DOHH2 (cell line): ENCODE data around the gene TTF1.
"Not testable (repeated sequence)": the region's sequence is repeated elsewhere in the genome, so short reads cannot be mapped to it uniquely, and the experiment has no call there.

Source experiments
- H3F3A ChIP-seq: fragments of 200-600 bp; sonication (generic), shearing (Covaris generic); 2 replicates; pipeline ENCODE4 v1.6.0; 2016; ENCODE audit warnings: antibody characterized with exemption, mild to moderate bottlenecking; ENCODE audit not compliant: control insufficient read depth, insufficient read depth
- H3K27ac ChIP-seq: fragments of 200-600 bp; sonication (generic); 2 replicates; pipeline ENCODE4 v1.5.1; 2014; ENCODE audit warnings: low read depth, mild to moderate bottlenecking, low read length, moderate library complexity
- H3K27me3 ChIP-seq: fragments of 200-600 bp; sonication (generic); 2 replicates; pipeline ENCODE4 v1.6.1; 2014; ENCODE audit warnings: mild to moderate bottlenecking, low read length, mixed read lengths; ENCODE audit not compliant: control insufficient read depth
- H3K36me3 ChIP-seq: fragments of 200-600 bp; sonication (generic); 2 replicates; pipeline ENCODE4 v1.6.1; 2014; ENCODE audit warnings: mild to moderate bottlenecking, low read length, moderate library complexity, mixed read lengths; ENCODE audit not compliant: control insufficient read depth
- H3K4me1 ChIP-seq: fragments of 200-600 bp; sonication (generic); 2 replicates; pipeline ENCODE4 v1.6.1; 2014; ENCODE audit warnings: mild to moderate bottlenecking, low read length, mixed read lengths; ENCODE audit not compliant: control insufficient read depth
- H3K4me2 ChIP-seq: fragments of 200-600 bp; sonication (generic); 2 replicates; pipeline ENCODE4 v1.6.0; 2014; ENCODE audit warnings: mild to moderate bottlenecking, low read length, moderate library complexity
- H3K4me3 ChIP-seq: fragments of 200-600 bp; sonication (generic); 2 replicates; pipeline ENCODE4 v1.5.1; 2014; ENCODE audit warnings: mild to moderate bottlenecking, low read length, mixed read lengths
- H3K79me2 ChIP-seq: fragments of 200-600 bp; sonication (generic); 2 replicates; pipeline ENCODE4 v1.6.1; 2014; ENCODE audit warnings: mild to moderate bottlenecking, low read length, mixed read lengths; ENCODE audit not compliant: control insufficient read depth
- H3K9me2 ChIP-seq: fragments of 200-600 bp; sonication (generic); replicated peaks from 2 replicates; pipeline ENCODE4 v1.6.1; 2014; ENCODE audit warnings: mild to moderate bottlenecking, low read length, mixed read lengths; ENCODE audit not compliant: control insufficient read depth
- H3K9me3 ChIP-seq: fragments of 200-600 bp; sonication (generic); 2 replicates; pipeline ENCODE4 v1.6.1; 2014; ENCODE audit warnings: antibody characterized with exemption, low read length, mixed read lengths; ENCODE audit not compliant: control insufficient read depth, insufficient read depth
- H4K20me1 ChIP-seq: fragments of 200-600 bp; sonication (generic); 2 replicates; pipeline ENCODE4 v1.6.0; 2014; ENCODE audit warnings: low read depth, mild to moderate bottlenecking, antibody characterized with exemption, low read length, moderate library complexity; ENCODE audit not compliant: control insufficient read depth, insufficient read depth
- CTCF ChIP-seq: fragments of 200-600 bp; sonication (generic); IDR thresholded peaks from one replicate; pipeline ENCODE4 v1.5.1; 2014; ENCODE audit warnings: antibody characterized with exemption, mild to moderate bottlenecking, low read depth, low read length; ENCODE audit not compliant: poor library complexity, severe bottlenecking
- EZH2phosphoT487 ChIP-seq: fragments of 200-600 bp; sonication (generic); IDR thresholded peaks from 2 replicates; pipeline ENCODE4 v1.6.1; 2017; ENCODE audit warnings: borderline replicate concordance, mild to moderate bottlenecking, antibody characterized with exemption, low read length, moderate library complexity, mixed read lengths

Gene TTF1

GRCh38 chr9:132387133-132387532 is 19.5 kb downstream of the TTF1 start:
- Histone ChIP-seq H3K79me2 (peaks cover 5% of the 10 kb centered on the region; the same call in 1 of the 2 replicates), H3K27ac (peak overlapping the region; percentile 99), H3K27me3 (no peaks in the 10 kb centered on the region), H4K20me1 (no peaks in the 10 kb centered on the region), H3K4me2 (peak overlapping the region; percentile 97; the same call in 1 of the 2 replicates), H3K9me3 (no peaks in the 10 kb centered on the region), H3K4me3 (no peak overlapping the region), H3K4me1 (peaks cover 56% of the 10 kb centered on the region), H3K36me3 (peaks cover 82% of the 10 kb centered on the region), H3F3A (peaks cover 35% of the 10 kb centered on the region), H3K9me2 (no peaks in the 10 kb centered on the region)
- no peak for TF ChIP-seq EZH2phosphoT487

GRCh38 chr9:132384376-132384775 is 22.3 kb downstream of the TTF1 start:
- H3K4me3 ChIP-seq, result peak overlapping the region; percentile 72
- H4K20me1 ChIP-seq, result no peaks in the 10 kb centered on the region
- H3K4me2 ChIP-seq, result peak overlapping the region; percentile 97
- H3K9me2 ChIP-seq, result no peaks in the 10 kb centered on the region
- peaks cover 79% of the 10 kb centered on the region for H3K4me1 ChIP-seq
- TF ChIP-seq EZH2phosphoT487 (no peak), CTCF (no peak)
- no peaks in the 10 kb centered on the region for H3K27me3 ChIP-seq
- peak overlapping the region; percentile 99 for H3K27ac ChIP-seq
- peaks cover 42% of the 10 kb centered on the region for H3F3A ChIP-seq
- H3K36me3 ChIP-seq, result peaks cover 77% of the 10 kb centered on the region
- H3K9me3 ChIP-seq, result no peaks in the 10 kb centered on the region
- H3K79me2 ChIP-seq, result peaks cover 19% of the 10 kb centered on the region

GRCh38 chr9:132383462-132383883 is 23.2 kb downstream of the TTF1 start:
- TF ChIP-seq CTCF (peak; percentile 46), EZH2phosphoT487 (no peak)
- peak overlapping the region; percentile 97 for H3K4me2 ChIP-seq
- H3K36me3 ChIP-seq, result peaks cover 79% of the 10 kb centered on the region
- H3K79me2 ChIP-seq, result peaks cover 19% of the 10 kb centered on the region
- H3K27me3 ChIP-seq, result no peaks in the 10 kb centered on the region
- no peaks in the 10 kb centered on the region for H3K9me3 ChIP-seq
- H3F3A ChIP-seq, result peaks cover 42% of the 10 kb centered on the region
- peaks cover 79% of the 10 kb centered on the region for H3K4me1 ChIP-seq
- no peaks in the 10 kb centered on the region for H4K20me1 ChIP-seq
- H3K9me2 ChIP-seq, result no peaks in the 10 kb centered on the region
- H3K4me3 ChIP-seq, result peak overlapping the region; percentile 72
- H3K27ac ChIP-seq, result peak overlapping the region; percentile 99

GRCh38 chr9:132381966-132382541 is 24.6 kb downstream of the TTF1 start:
- Histone ChIP-seq H3K79me2 (peaks cover 19% of the 10 kb centered on the region), H3K9me2 (no peaks in the 10 kb centered on the region), H3K36me3 (peaks cover 80% of the 10 kb centered on the region), H3F3A (peaks cover 42% of the 10 kb centered on the region), H3K4me1 (peaks cover 73% of the 10 kb centered on the region), H4K20me1 (no peaks in the 10 kb centered on the region), H3K4me3 (peak overlapping the region; percentile 72), H3K4me2 (peak overlapping the region; percentile 97), H3K27ac (peak overlapping the region; percentile 99), H3K9me3 (no peaks in the 10 kb centered on the region), H3K27me3 (no peaks in the 10 kb centered on the region)
- no peak for TF ChIP-seq CTCF
- no peak for TF ChIP-seq EZH2phosphoT487

GRCh38 chr9:132378416-132378815 is 28.2 kb downstream of the TTF1 start:
- H3K4me3 ChIP-seq, H3K9me2 ChIP-seq, H3K27me3 ChIP-seq, H3K27ac ChIP-seq, H3K9me3 ChIP-seq, H3K4me2 ChIP-seq, H4K20me1 ChIP-seq: not testable (repeated sequence)
- Histone ChIP-seq H3K36me3 (peaks cover 72% of the 10 kb centered on the region), H3F3A (peaks cover 24% of the 10 kb centered on the region), H3K79me2 (peaks cover 14% of the 10 kb centered on the region), H3K4me1 (peaks cover 54% of the 10 kb centered on the region)
